ENCODE measurements around the gene MAP3K1.
"Not testable (repeated sequence)": the region's sequence is repeated elsewhere in the genome, so short reads cannot be mapped to it uniquely, and the experiment has no call there.

The MAP3K1 gene

GRCh38 chr5:56817263-56818014 is 2.1 kb downstream of the MAP3K1 start:
- Histone ChIP-seq H3K4me1 (ENCODE audit: control insufficient read depth, insufficient read depth, low read length) (peaks cover 17% of the 10 kb centered on the region), H3K9me3 (ENCODE audit: control insufficient read depth, insufficient read depth, low read length) (no peaks in the 10 kb centered on the region), H3K4me3 (ENCODE audit: low read depth, low read length) (peak overlapping the region; percentile 72), H3K27me3 (ENCODE audit: control insufficient read depth, insufficient read depth, low read length) (peaks cover 24% of the 10 kb centered on the region), H3K36me3 (ENCODE audit: control insufficient read depth, insufficient read depth, low read length) (no peaks in the 10 kb centered on the region), H3K9ac (ENCODE audit: low read depth, low read length) (no peak overlapping the region)

- Histone ChIP-seq H3K4me1 (ENCODE audit: control insufficient read depth, insufficient read depth, low read length) (peaks cover 12% of the 10 kb centered on the region), H3K9ac (ENCODE audit: low read depth, low read length) (no peak overlapping the region), H3K36me3 (ENCODE audit: control insufficient read depth, insufficient read depth, low read length) (no peaks in the 10 kb centered on the region), H3K4me3 (ENCODE audit: low read depth, low read length) (no peak overlapping the region), H3K9me3 (ENCODE audit: control insufficient read depth, insufficient read depth, low read length) (no peaks in the 10 kb centered on the region), H3K27me3 (ENCODE audit: control insufficient read depth, insufficient read depth, low read length) (peaks cover 13% of the 10 kb centered on the region)
Measured at GRCh38 chr5:56818450-56819037, 3.2 kb downstream of the MAP3K1 start.

DNA sequence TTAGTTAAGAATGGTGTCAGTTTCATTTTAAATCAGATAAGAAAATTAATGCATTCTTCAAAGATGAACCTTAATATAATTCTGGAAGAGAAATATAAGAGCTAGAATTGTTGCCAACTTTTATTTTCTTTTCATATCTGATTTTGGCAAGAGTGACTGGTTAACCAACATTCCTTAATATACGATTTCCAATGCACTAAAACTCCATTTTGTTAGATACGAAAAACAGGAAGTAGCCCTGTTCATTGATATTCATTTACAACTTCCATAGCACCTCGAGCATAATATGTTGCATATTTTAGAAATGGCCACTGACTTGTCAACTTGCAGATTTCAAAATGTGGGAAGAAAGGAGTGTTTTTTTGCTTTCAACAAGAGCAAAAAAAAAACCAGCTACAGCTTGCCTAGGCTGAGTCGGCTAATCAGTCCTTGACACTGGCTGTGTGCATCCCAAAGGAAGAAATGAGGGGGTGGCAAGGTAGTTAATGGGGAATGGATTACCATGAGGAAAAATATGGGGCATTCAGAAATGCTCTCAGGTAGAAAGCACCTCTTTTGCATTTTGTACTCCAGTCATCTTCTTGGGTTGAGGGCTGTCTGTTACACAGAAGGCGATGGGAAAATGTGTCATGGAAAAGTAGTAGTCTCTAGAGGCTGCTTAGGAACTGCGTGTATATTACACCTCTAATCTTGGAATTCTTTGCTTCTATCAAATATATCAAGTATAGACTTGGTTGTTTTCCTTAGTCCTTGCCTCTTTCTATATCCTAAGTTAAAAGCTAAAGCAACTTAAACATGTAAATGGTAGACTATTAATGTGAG is 3.9 kb downstream of the MAP3K1 start:
- no peaks in the 10 kb centered on the region for H3K9me3 ChIP-seq (ENCODE audit: control insufficient read depth, insufficient read depth, low read length)
- no peak overlapping the region for H3K4me3 ChIP-seq (ENCODE audit: low read depth, low read length)
- no peaks in the 10 kb centered on the region for H3K36me3 ChIP-seq (ENCODE audit: control insufficient read depth, insufficient read depth, low read length)
- H3K9ac ChIP-seq (ENCODE audit: low read depth, low read length) = no peak overlapping the region
- H3K27me3 ChIP-seq (ENCODE audit: control insufficient read depth, insufficient read depth, low read length) = peaks cover 6% of the 10 kb centered on the region
- H3K4me1 ChIP-seq (ENCODE audit: control insufficient read depth, insufficient read depth, low read length) = peaks cover 10% of the 10 kb centered on the region

GRCh38 chr5:56821868-56822267 is 6.5 kb downstream of the MAP3K1 start:
- not testable (repeated sequence) for H3K9me3 ChIP-seq (ENCODE audit: control insufficient read depth, insufficient read depth, low read length); H3K27me3 ChIP-seq (ENCODE audit: control insufficient read depth, insufficient read depth, low read length); H3K36me3 ChIP-seq (ENCODE audit: control insufficient read depth, insufficient read depth, low read length); H3K9ac ChIP-seq (ENCODE audit: low read depth, low read length); H3K4me3 ChIP-seq (ENCODE audit: low read depth, low read length)
- peaks cover 13% of the 10 kb centered on the region for H3K4me1 ChIP-seq (ENCODE audit: control insufficient read depth, insufficient read depth, low read length)

DNA sequence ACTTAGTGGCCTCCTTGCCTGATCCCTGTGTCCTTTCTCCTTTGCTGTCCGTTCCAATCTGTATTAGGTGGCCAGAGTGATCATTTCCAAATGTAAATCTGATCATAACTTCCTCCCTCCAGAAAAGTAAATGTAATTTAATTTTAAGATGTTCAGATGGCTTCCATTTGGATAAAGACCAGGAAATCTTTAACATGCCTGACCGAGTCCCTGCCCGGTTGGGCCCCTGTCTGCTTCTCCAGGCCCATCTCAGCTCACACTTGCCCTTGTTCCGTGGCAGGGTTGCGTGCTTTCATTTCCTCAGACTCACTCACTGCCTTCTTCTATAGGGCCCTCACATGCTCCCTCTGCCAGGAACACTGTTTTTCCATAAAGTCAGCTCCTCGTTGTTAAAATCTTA is 7.6 kb downstream of the MAP3K1 start:
- Histone ChIP-seq H3K36me3 (ENCODE audit: control insufficient read depth, insufficient read depth, low read length) (no peaks in the 10 kb centered on the region), H3K9me3 (ENCODE audit: control insufficient read depth, insufficient read depth, low read length) (no peaks in the 10 kb centered on the region), H3K9ac (ENCODE audit: low read depth, low read length) (no peak overlapping the region), H3K27me3 (ENCODE audit: control insufficient read depth, insufficient read depth, low read length) (peaks cover 2% of the 10 kb centered on the region), H3K4me3 (ENCODE audit: low read depth, low read length) (no peak overlapping the region), H3K4me1 (ENCODE audit: control insufficient read depth, insufficient read depth, low read length) (peaks cover 12% of the 10 kb centered on the region)

DNA sequence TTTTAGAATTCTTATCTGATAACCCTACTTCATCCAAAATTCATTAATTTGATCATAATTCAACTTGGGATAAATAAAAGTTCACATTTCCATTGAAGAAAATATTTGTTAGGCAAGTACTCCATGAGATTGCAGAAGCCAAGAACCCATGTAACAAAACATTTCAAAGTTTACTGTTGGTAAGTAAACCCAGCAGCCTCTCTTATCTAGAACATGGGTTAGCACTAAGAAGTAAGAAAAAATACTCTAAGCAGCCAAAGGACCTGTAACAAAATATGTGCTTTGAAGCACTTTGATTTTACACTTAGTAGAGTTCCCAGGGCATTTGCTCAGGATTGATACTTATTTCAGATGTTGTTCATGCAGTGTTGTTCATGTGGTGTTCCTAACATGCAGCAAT is 8.7 kb downstream of the MAP3K1 start:
- no peak overlapping the region for H3K9ac ChIP-seq (ENCODE audit: low read depth, low read length)
- H3K9me3 ChIP-seq (ENCODE audit: control insufficient read depth, insufficient read depth, low read length) = no peaks in the 10 kb centered on the region
- H3K36me3 ChIP-seq (ENCODE audit: control insufficient read depth, insufficient read depth, low read length) = no peaks in the 10 kb centered on the region
- H3K4me3 ChIP-seq (ENCODE audit: low read depth, low read length) = no peak overlapping the region
- peaks cover 12% of the 10 kb centered on the region for H3K4me1 ChIP-seq (ENCODE audit: control insufficient read depth, insufficient read depth, low read length)
- no peaks in the 10 kb centered on the region for H3K27me3 ChIP-seq (ENCODE audit: control insufficient read depth, insufficient read depth, low read length)

GRCh38 chr5:56825222-56825824 is 10.0 kb downstream of the MAP3K1 start:
- Histone ChIP-seq H3K4me1 (ENCODE audit: control insufficient read depth, insufficient read depth, low read length) (peaks cover 9% of the 10 kb centered on the region), H3K27me3 (ENCODE audit: control insufficient read depth, insufficient read depth, low read length) (no peaks in the 10 kb centered on the region)

GRCh38 chr5:56827049-56827448 is 11.7 kb downstream of the MAP3K1 start:
- Histone ChIP-seq H3K4me3 (ENCODE audit: low read depth, low read length) (no peak overlapping the region), H3K9me3 (ENCODE audit: control insufficient read depth, insufficient read depth, low read length) (no peaks in the 10 kb centered on the region), H3K36me3 (ENCODE audit: control insufficient read depth, insufficient read depth, low read length) (no peaks in the 10 kb centered on the region), H3K9ac (ENCODE audit: low read depth, low read length) (no peak overlapping the region), H3K27me3 (ENCODE audit: control insufficient read depth, insufficient read depth, low read length) (no peaks in the 10 kb centered on the region), H3K4me1 (ENCODE audit: control insufficient read depth, insufficient read depth, low read length) (peaks cover 17% of the 10 kb centered on the region)

More at GRCh38 chr5:56825222-56825824, 10.0 kb downstream of the MAP3K1 start:
- Histone ChIP-seq H3K4me3 (ENCODE audit: low read depth, low read length) (no peak overlapping the region), H3K36me3 (ENCODE audit: control insufficient read depth, insufficient read depth, low read length) (no peaks in the 10 kb centered on the region), H3K9me3 (ENCODE audit: control insufficient read depth, insufficient read depth, low read length) (no peaks in the 10 kb centered on the region), H3K9ac (ENCODE audit: low read depth, low read length) (no peak overlapping the region)

DNA sequence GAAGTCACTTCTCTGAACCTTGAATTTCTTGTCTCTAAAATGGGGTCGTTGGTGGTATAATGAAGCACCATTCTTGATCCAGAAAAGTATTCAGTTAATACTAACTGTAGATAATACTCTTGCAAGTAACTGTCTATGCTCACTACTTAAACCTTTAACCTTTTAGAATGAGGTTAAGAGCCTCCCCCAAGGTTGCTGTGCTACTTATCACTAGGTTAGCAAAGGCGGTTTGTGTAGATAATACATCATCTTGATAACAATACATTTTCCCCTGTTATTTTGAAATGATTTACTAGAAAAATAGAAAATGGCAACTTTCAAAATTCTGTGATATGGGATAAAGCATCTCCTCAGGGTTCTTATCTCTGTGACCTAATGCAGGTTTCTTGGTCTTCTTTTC is 12.6 kb downstream of the MAP3K1 start:
- H3K4me3 ChIP-seq (ENCODE audit: low read depth, low read length) = no peak overlapping the region
- H3K9ac ChIP-seq (ENCODE audit: low read depth, low read length) = no peak overlapping the region
- no peaks in the 10 kb centered on the region for H3K9me3 ChIP-seq (ENCODE audit: control insufficient read depth, insufficient read depth, low read length)
- H3K27me3 ChIP-seq (ENCODE audit: control insufficient read depth, insufficient read depth, low read length) = no peaks in the 10 kb centered on the region
- peaks cover 17% of the 10 kb centered on the region for H3K4me1 ChIP-seq (ENCODE audit: control insufficient read depth, insufficient read depth, low read length)
- H3K36me3 ChIP-seq (ENCODE audit: control insufficient read depth, insufficient read depth, low read length) = no peaks in the 10 kb centered on the region

- H3K36me3 ChIP-seq (ENCODE audit: control insufficient read depth, insufficient read depth, low read length) = no peaks in the 10 kb centered on the region
- no peak overlapping the region for H3K9ac ChIP-seq (ENCODE audit: low read depth, low read length)
- no peaks in the 10 kb centered on the region for H3K9me3 ChIP-seq (ENCODE audit: control insufficient read depth, insufficient read depth, low read length)
- H3K27me3 ChIP-seq (ENCODE audit: control insufficient read depth, insufficient read depth, low read length) = no peaks in the 10 kb centered on the region
- H3K4me1 ChIP-seq (ENCODE audit: control insufficient read depth, insufficient read depth, low read length) = peaks cover 26% of the 10 kb centered on the region
- H3K4me3 ChIP-seq (ENCODE audit: low read depth, low read length) = no peak overlapping the region
Measured at GRCh38 chr5:56829137-56829908, 14.0 kb downstream of the MAP3K1 start.

- Histone ChIP-seq H3K4me1 (ENCODE audit: control insufficient read depth, insufficient read depth, low read length) (peaks cover 24% of the 10 kb centered on the region), H3K9me3 (ENCODE audit: control insufficient read depth, insufficient read depth, low read length) (no peaks in the 10 kb centered on the region), H3K27me3 (ENCODE audit: control insufficient read depth, insufficient read depth, low read length) (no peaks in the 10 kb centered on the region), H3K4me3 (ENCODE audit: low read depth, low read length) (no peak overlapping the region), H3K36me3 (ENCODE audit: control insufficient read depth, insufficient read depth, low read length) (no peaks in the 10 kb centered on the region), H3K9ac (ENCODE audit: low read depth, low read length) (no peak overlapping the region)
Measured at GRCh38 chr5:56831773-56832172, 16.4 kb downstream of the MAP3K1 start.
